ENCODE measurements around the gene OTX2. TPM values are rescaled to one million over a fixed set of nuclear protein-coding genes. Genes with fewer than 3 reads are reported as not detected.
A peak's percentile ranks its signal among the peaks of the same experiment; 100 is the strongest.

Gene OTX2
- polyA plus RNA-seq, 1 of the 3 experiments (the other 2 are of a cell fraction): not detected

DNA sequence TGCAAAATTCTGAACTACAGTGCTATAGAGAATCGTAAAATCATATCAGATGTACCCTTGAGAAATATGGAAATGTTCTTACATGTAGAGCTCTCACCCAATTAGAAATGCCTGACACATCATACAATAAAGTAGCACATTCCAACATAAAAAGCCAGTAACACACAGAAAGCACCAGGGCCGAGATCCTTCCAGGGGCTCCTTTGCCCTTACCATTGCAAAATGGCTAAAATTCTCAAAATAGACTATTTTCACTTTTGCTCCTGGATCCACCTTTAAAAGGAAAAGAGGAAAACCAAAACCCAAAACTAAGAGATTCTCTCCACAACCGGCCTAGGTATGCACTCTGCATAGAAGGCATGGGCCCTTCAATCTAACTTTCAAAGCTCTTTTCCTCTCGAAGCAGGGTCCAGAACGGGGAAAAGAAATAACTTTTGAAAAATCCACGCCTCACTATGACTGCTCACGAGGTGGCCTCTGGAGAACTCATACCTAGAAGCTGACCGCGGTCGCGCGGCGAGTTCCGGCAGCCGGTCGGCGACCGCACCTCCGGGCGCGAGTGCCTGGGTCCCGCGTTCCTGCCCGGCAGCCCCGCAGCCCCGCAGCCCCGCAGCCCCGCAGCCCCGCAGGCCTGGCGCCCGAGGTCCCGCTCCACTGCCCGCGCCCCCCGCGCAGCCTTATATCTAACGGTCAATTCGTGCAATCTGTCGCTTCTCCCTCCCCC is 2.7 kb downstream of the OTX2 start:
- H3K4me2 ChIP-seq: peak overlapping the region; percentile 50; the same call in 1 of the 2 replicates
- H3F3A ChIP-seq (replicated peaks; ENCODE audit: insufficient read depth): peaks cover 5% of the 10 kb centered on the region
- DNase-seq: no peak
- TF ChIP-seq POLR2AphosphoS5 (IDR thresholded peaks at IDR 0.05; ENCODE audit: low read depth, low read length): no peak
- TF ChIP-seq TAF1 (IDR thresholded peaks at IDR 0.05; ENCODE audit: borderline replicate concordance, low read depth, low read length): no peak
- no peak for TF ChIP-seq SMC3 (IDR thresholded peaks at IDR 0.05; ENCODE audit: low read depth, low read length)
- TF ChIP-seq TEAD4 (IDR thresholded peaks at IDR 0.05; ENCODE audit: borderline replicate concordance, insufficient read depth): no peak
- H3K79me2 ChIP-seq (ENCODE audit: insufficient read depth): no peaks in the 10 kb centered on the region
- ChIA-PET POLR2A (no interaction called here), CTCF (no interaction called here)
- H3K4me3 ChIP-seq (ENCODE audit: low read depth in 2 of 2, low read length in 1 of 2): peak overlapping the region in 1 of 2 experiments; percentile 19; a peak in 1 of 4 replicates
- peaks cover 90% of the 10 kb centered on the region for H3K27me3 ChIP-seq (ENCODE audit: insufficient read depth)
- H3K9ac ChIP-seq: no peak overlapping the region
- no peaks in the 10 kb centered on the region for H3K36me3 ChIP-seq (replicated peaks in 1 of 2; ENCODE audit: control insufficient read depth in 1 of 2, insufficient read depth in 2 of 2, low read length in 1 of 2)
- no peaks in the 10 kb centered on the region for H3K9me2 ChIP-seq
- no peaks in the 10 kb centered on the region for H3K4me1 ChIP-seq (ENCODE audit: control insufficient read depth in 1 of 2, insufficient read depth in 2 of 2, low read depth in 1 of 2, low read length in 1 of 2)
- 17% methylated on average over 28 of the region's 39 CpGs for WGBS (ENCODE audit: low lambda C conversion rate)
- H2AFZ ChIP-seq (ENCODE audit: low read depth): no peak overlapping the region; the same call in 1 of the 2 replicates
- H3K9me3 ChIP-seq: no peaks in the 10 kb centered on the region
- no peak overlapping the region for H3K27ac ChIP-seq (ENCODE audit: low read depth in 2 of 2, low read length in 1 of 2)
- H4K20me1 ChIP-seq (ENCODE audit: insufficient read depth): no peaks in the 10 kb centered on the region

DNA sequence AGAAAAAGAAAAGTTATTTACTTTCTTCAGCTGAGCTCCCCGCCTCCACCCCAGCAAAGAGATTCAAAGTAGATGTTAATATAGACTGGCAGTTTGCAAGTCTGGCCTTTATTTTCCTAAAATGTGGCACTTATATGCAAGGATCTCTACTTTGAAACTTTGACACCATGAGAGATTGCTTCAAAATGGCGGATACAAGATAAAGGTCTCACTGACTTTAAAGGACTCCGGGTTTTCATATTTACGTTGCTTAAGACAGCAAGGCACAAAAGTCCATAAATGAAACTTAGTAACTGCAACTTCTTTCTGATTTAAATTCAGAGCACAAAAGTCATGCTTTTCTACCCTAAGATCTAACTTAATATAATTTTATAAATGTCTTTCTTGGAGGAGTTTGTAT is 3.5 kb downstream of the OTX2 start:
- no peaks in the 10 kb centered on the region for H3K79me2 ChIP-seq (ENCODE audit: insufficient read depth)
- CTCF ChIA-PET: no interaction called here
- no peak overlapping the region for H3K27ac ChIP-seq (ENCODE audit: low read depth in 2 of 2, low read length in 1 of 2)
- WGBS (ENCODE audit: low lambda C conversion rate): 6% methylated on average over 4 of the region's 4 CpGs
- no peak overlapping the region for H2AFZ ChIP-seq (ENCODE audit: low read depth)
- no peaks in the 10 kb centered on the region for H4K20me1 ChIP-seq (ENCODE audit: insufficient read depth)
- no peak overlapping the region for H3K4me3 ChIP-seq (ENCODE audit: low read depth in 2 of 2, low read length in 1 of 2)
- no peak for DNase-seq
- H3K9me2 ChIP-seq: no peaks in the 10 kb centered on the region
- TF ChIP-seq, protein P1, sequence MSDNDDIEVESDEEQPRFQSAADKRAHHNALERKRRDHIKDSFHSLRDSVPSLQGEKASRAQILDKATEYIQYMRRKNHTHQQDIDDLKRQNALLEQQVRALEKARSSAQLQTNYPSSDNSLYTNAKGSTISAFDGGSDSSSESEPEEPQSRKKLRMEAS (IDR thresholded peaks at IDR 0.05; ENCODE audit: low read depth): no peak
- TF ChIP-seq GABPA (IDR thresholded peaks at IDR 0.05; ENCODE audit: low read depth): no peak
- TF ChIP-seq, protein P2, sequence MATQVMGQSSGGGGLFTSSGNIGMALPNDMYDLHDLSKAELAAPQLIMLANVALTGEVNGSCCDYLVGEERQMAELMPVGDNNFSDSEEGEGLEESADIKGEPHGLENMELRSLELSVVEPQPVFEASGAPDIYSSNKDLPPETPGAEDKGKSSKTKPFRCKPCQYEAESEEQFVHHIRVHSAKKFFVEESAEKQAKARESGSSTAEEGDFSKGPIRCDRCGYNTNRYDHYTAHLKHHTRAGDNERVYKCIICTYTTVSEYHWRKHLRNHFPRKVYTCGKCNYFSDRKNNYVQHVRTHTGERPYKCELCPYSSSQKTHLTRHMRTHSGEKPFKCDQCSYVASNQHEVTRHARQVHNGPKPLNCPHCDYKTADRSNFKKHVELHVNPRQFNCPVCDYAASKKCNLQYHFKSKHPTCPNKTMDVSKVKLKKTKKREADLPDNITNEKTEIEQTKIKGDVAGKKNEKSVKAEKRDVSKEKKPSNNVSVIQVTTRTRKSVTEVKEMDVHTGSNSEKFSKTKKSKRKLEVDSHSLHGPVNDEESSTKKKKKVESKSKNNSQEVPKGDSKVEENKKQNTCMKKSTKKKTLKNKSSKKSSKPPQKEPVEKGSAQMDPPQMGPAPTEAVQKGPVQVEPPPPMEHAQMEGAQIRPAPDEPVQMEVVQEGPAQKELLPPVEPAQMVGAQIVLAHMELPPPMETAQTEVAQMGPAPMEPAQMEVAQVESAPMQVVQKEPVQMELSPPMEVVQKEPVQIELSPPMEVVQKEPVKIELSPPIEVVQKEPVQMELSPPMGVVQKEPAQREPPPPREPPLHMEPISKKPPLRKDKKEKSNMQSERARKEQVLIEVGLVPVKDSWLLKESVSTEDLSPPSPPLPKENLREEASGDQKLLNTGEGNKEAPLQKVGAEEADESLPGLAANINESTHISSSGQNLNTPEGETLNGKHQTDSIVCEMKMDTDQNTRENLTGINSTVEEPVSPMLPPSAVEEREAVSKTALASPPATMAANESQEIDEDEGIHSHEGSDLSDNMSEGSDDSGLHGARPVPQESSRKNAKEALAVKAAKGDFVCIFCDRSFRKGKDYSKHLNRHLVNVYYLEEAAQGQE (IDR thresholded peaks at IDR 0.05; ENCODE audit: low read depth, low read length): no peak
- no peak for TF ChIP-seq JUND (IDR thresholded peaks at IDR 0.05)
- TF ChIP-seq SIN3A (IDR thresholded peaks at IDR 0.05; ENCODE audit: borderline replicate concordance, low read depth, low read length): no peak
- no peak for TF ChIP-seq POLR2AphosphoS5 (IDR thresholded peaks at IDR 0.05; ENCODE audit: low read depth, low read length)
- TF ChIP-seq, protein P3, sequence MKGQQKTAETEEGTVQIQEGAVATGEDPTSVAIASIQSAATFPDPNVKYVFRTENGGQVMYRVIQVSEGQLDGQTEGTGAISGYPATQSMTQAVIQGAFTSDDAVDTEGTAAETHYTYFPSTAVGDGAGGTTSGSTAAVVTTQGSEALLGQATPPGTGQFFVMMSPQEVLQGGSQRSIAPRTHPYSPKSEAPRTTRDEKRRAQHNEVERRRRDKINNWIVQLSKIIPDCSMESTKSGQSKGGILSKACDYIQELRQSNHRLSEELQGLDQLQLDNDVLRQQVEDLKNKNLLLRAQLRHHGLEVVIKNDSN (IDR thresholded peaks at IDR 0.05; ENCODE audit: borderline replicate concordance, low read depth): no peak
- TF ChIP-seq ELF1 (IDR thresholded peaks at IDR 0.05): no peak
- TF ChIP-seq TCF12 (IDR thresholded peaks at IDR 0.05): no peak
- TF ChIP-seq EZH2phosphoT487 (IDR thresholded peaks at IDR 0.05; ENCODE audit: borderline replicate concordance, low read depth): no peak
- peaks cover 86% of the 10 kb centered on the region for H3K27me3 ChIP-seq (ENCODE audit: insufficient read depth)
- H3K9ac ChIP-seq: no peak overlapping the region
- H3K4me2 ChIP-seq: no peak overlapping the region
- no peaks in the 10 kb centered on the region for H3K4me1 ChIP-seq (ENCODE audit: control insufficient read depth in 1 of 2, insufficient read depth in 2 of 2, low read depth in 1 of 2, low read length in 1 of 2)
- H3K36me3 ChIP-seq (replicated peaks in 1 of 2; ENCODE audit: control insufficient read depth in 1 of 2, insufficient read depth in 2 of 2, low read length in 1 of 2): no peaks in the 10 kb centered on the region
- H3F3A ChIP-seq (replicated peaks; ENCODE audit: insufficient read depth): peaks cover 5% of the 10 kb centered on the region
- POLR2A ChIA-PET: no interaction called here
- no peaks in the 10 kb centered on the region for H3K9me3 ChIP-seq
